Mucosa of descending colon (tissue), 3 donors: ENCODE data around the gene GARIN6. TPM values are rescaled to one million over a fixed set of nuclear protein-coding genes. Genes with fewer than 3 reads are reported as not detected.

Experiments
- ATAC-seq: fragments of 200-7000 bp; cut with Tn5 transposase; one replicate; pipeline ENCODE4 v1.9.1; 2020; ENCODE audit warnings: mild to moderate bottlenecking, moderate library complexity
- DNase-seq, 3 donors: peaks; one replicate each; pipeline ENCODE4 v3.0.0-alpha.2; 2020
- H3K36me3 ChIP-seq: fragments of 200-600 bp; one replicate; pipeline ENCODE4 v1.8.0; 2021; ENCODE audit warnings: low read depth, mild to moderate bottlenecking
- H3K4me1 ChIP-seq: fragments of 200-600 bp; one replicate; pipeline ENCODE4 v1.8.0; 2021; ENCODE audit warnings: low read depth, mild to moderate bottlenecking
- H3K4me3 ChIP-seq: fragments of 200-600 bp; one replicate; pipeline ENCODE4 v1.8.0; 2021; ENCODE audit warnings: mild to moderate bottlenecking
- H3K9me3 ChIP-seq: fragments of 200-600 bp; one replicate; pipeline ENCODE4 v1.8.0; 2021; ENCODE audit warnings: mild to moderate bottlenecking
- intact Hi-C, 2 donors: fragments of 100-400 bp; cut with DNase I in 1 of 2; cut with micrococcal nuclease in 1 of 2; formaldehyde crosslinking; loops; one replicate each; pipeline versions ENCODE4 v1.11.0 to v1.11.1; 2022; cut with DNase I, micrococcal nuclease
- total RNA-seq, 3 donors: library from RNA; stranded (reverse); fragmentation: NEBNext Ultra II Directional in 2 of 3; extraction: Animal tissue kit (Norgen Biotek cat#: 25700) in 2 of 3; gene quantifications; one replicate each; pipeline versions ENCODE4 v1.2.1 to v1.2.4, GENCODE V29; 2021 to 2023
- TF ChIP-seq, protein P1 (sequence below): fragments of 200-600 bp; IDR thresholded peaks from one replicate; pipeline ENCODE4 v1.8.0; 2022; ENCODE audit warnings: antibody characterized with exemption, mild to moderate bottlenecking
- donor health status: DM: no; HTN: no; CAD: no; lungs with moderate emphysema.
- donor health status: DM: no; HTN: no; CAD: no.
- donor health status: DM: no; HTN: yes; CAD: no.

GARIN6 gene
- total RNA-seq, 3 donors from 2014 or later, result not detected

DNA sequence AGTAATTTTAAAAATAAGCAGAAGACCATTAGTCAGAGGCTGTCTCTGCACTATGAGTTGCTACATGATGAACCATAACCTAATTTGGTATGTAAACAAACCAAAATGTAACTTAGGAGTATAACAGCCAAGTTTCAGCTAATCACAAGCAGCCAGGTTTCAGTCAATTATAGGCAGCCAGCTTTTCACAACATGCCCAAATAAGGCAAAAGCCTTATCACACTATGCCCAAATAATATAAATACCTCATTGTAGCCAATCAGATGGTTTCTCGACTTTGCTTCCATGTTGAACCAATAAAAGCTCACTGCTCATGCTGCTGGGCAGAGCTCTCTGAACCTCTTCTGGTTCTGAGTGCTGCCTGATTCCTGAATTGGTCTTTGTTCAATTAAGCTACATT, 38.6 kb downstream of the GARIN6 start:
- intact Hi-C loops, result no loop called here
- H3K4me1 ChIP-seq, result no peaks in the 10 kb centered on the region
- TF ChIP-seq, protein P1, sequence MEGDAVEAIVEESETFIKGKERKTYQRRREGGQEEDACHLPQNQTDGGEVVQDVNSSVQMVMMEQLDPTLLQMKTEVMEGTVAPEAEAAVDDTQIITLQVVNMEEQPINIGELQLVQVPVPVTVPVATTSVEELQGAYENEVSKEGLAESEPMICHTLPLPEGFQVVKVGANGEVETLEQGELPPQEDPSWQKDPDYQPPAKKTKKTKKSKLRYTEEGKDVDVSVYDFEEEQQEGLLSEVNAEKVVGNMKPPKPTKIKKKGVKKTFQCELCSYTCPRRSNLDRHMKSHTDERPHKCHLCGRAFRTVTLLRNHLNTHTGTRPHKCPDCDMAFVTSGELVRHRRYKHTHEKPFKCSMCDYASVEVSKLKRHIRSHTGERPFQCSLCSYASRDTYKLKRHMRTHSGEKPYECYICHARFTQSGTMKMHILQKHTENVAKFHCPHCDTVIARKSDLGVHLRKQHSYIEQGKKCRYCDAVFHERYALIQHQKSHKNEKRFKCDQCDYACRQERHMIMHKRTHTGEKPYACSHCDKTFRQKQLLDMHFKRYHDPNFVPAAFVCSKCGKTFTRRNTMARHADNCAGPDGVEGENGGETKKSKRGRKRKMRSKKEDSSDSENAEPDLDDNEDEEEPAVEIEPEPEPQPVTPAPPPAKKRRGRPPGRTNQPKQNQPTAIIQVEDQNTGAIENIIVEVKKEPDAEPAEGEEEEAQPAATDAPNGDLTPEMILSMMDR, result no peak
- ATAC-seq (no peak), DNase-seq (no peak)
- H3K4me3 ChIP-seq, result no peak overlapping the region
- H3K9me3 ChIP-seq, result peaks cover 10% of the 10 kb centered on the region
- no peaks in the 10 kb centered on the region for H3K36me3 ChIP-seq

DNA sequence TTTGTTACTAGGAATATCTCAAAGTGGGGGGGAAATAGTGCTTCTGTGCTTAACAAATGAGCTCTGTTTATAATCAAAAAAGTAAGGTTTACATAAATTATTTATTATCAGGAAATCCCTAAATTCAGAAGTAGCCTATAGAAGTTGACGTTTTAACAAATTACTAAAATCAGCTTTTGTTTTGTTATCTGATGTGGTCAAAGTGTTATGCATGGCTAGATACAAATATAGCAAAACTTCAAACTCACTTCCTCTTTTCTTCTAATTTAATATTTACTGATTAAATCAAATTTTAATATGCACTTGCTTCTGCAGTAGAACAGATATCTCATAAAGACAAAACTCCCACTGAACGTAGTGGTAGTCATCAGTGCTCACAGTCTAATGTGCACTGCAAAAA, 47.5 kb downstream of the GARIN6 start:
- TF ChIP-seq, protein P1, result no peak
- intact Hi-C loops, result no loop called here
- peaks cover 2% of the 10 kb centered on the region for H3K9me3 ChIP-seq
- DNase-seq, result no peak
- no peak for ATAC-seq
- H3K36me3 ChIP-seq, result no peaks in the 10 kb centered on the region
- no peaks in the 10 kb centered on the region for H3K4me1 ChIP-seq
- no peak overlapping the region for H3K4me3 ChIP-seq
